NCI-H226 (cell line): ENCODE measurements around the gene PHOSPHO1.
"Not testable (repeated sequence)": the region's sequence is repeated elsewhere in the genome, so short reads cannot be mapped to it uniquely, and the experiment has no call there.

Source experiments
- DNase-seq: peaks from one replicate; pipeline ENCODE4 v3.0.0-alpha.2; 2015

PHOSPHO1 gene

GRCh38 chr17:49191409-49191916, 39.1 kb downstream of the PHOSPHO1 start:
- DNase-seq: no peak

GRCh38 chr17:49190932-49191331, 39.7 kb downstream of the PHOSPHO1 start:
- DNase-seq: no peak

GRCh38 chr17:49187301-49187700, 43.3 kb downstream of the PHOSPHO1 start:
- no peak for DNase-seq

GRCh38 chr17:49185381-49185780, 45.2 kb downstream of the PHOSPHO1 start:
- DNase-seq: not testable (repeated sequence)

DNA sequence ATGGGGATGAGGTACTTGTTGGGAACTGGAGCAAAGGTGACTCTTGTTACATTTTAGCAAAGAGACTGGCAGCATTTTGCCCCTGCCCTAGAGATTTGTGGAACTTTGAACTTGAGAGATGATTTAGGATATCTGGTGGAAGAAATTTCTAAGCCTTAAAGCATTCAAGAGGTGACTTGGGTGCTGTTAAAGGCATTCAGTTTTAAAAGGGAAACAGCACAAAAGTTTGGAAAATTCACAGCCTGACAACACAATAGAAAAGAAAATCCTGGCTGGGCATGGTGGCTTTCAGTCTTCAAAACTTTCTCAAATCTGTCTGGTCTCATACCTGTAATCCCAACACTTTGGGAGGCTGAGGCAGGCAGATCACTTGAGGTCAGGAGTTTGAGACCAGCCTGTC, 46.1 kb downstream of the PHOSPHO1 start:
- not testable (repeated sequence) for DNase-seq

DNA sequence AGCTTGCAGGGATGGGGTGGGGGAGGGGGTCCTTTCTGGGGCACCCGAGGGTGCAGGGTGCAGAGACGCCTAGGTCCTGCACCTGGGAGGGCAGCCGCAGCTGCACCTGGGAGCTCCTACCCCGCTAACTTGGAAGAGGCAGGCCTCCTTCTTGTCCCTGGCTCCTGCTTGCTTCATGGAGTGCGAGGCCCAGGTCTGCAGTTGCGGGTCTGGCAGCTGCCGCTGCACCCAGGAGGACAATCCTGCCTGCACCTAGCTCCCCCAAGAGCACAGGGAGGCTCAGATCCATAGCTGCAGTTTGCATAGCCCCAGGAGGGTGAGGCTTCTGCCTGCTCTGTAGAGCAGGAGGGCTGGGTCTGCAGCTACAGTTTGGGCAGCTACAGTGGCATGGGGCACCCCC, 46.8 kb downstream of the PHOSPHO1 start:
- no peak for DNase-seq

- DNase-seq: no peak
These were observed 47.2 kb downstream of the PHOSPHO1 start for GRCh38 chr17:49183341-49183740.

DNA sequence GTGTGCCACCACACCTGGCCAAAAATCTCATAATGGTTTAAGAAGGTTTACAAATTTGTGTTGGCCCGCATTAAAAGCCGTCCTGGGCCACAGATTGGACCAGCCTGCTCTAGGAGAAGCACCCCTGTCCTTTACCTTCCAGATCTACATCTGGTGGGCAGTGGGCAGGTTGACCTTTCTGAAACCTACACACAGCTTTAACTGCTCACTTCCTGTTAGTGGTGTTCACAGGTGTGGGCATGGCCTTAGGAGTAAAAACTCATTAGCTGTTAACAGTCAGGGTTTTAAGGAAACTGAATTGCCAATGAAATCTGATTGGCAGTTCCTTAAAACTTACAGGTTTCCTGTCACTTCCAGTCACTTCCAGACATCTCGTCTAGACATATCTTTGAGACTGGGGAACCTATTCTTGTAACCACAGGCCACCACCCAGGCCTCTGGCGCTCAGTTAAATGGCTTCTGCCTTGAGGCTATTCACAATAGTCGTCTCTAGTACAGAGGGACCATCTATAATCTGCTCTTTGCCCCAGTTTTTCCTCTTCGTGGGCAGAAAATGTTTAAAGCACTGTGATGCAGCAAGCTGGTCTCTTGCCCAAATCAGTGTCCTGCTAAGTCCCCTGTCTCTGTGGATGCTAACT, 49.5 kb downstream of the PHOSPHO1 start:
- DNase-seq: no peak

DNA sequence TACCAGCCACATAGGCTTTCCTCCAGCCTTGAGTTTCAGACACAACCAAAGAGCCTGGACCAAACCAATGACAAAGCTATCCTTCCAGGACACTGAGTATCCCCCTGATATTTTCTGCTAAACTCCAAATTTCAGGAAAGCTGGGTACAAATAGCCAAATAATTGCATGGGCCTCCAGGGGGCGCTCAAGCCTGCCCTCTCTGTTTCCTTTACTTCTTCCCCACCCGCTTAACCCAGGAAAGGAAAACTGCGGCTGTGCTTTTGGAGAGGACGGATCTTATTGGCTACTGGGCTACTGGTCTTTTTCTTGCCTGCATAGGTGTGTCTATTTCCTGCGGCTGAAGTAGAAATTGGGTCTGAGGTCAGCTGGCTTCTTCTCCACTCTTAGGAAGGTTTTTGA, 50.3 kb downstream of the PHOSPHO1 start:
- peak; percentile 13 for DNase-seq

DNA sequence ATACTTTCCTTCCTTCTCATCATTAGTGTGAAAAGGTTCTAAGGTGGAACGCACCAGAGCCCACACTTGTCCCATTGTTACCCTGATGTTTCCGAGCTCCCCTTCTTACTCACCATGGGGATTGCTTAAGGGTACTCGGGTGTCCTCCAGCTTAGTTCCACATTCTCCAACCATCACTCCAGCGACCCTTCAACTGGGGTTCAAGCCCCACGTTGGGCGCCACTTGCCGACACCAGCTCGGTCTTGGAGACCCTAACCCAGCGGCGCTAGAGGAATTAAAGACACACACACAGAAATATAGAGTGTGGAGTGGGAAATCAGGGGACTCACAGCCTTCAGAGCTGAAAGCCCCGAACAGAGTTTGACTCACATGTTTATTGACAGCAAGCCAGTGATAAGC, 54.6 kb downstream of the PHOSPHO1 start:
- DNase-seq: not testable (repeated sequence)
